ENCODE results near the gene SH3D19. TPM values are rescaled to one million over a fixed set of nuclear protein-coding genes. Genes with fewer than 3 reads are reported as not detected.

The SH3D19 gene
- total RNA-seq, 2 experiments from 2014 or later = not detected

DNA sequence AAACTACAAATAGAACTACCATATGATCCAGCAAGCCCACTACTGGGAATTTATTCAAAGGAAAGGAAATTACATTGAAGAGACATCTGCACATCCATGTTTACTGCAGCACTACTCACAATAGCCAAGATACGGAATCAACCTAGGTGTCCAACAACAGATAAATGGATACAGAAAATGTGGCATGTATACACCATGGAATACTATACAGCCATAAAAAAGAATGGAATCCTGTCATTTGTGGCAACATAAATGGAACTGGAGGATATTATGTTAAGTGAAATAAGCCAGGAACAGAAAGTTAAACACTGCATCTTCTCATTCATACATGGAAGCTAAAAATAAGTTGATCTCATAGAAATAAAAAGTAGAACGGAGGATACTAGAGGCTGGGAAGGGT lies 167.9 kb downstream of the SH3D19 start:
- no peaks in the 10 kb centered on the region for H4K20me1 ChIP-seq (ENCODE audit: insufficient read depth, low read length)
- TF ChIP-seq, protein P1, sequence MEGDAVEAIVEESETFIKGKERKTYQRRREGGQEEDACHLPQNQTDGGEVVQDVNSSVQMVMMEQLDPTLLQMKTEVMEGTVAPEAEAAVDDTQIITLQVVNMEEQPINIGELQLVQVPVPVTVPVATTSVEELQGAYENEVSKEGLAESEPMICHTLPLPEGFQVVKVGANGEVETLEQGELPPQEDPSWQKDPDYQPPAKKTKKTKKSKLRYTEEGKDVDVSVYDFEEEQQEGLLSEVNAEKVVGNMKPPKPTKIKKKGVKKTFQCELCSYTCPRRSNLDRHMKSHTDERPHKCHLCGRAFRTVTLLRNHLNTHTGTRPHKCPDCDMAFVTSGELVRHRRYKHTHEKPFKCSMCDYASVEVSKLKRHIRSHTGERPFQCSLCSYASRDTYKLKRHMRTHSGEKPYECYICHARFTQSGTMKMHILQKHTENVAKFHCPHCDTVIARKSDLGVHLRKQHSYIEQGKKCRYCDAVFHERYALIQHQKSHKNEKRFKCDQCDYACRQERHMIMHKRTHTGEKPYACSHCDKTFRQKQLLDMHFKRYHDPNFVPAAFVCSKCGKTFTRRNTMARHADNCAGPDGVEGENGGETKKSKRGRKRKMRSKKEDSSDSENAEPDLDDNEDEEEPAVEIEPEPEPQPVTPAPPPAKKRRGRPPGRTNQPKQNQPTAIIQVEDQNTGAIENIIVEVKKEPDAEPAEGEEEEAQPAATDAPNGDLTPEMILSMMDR (conservative IDR thresholded peaks at IDR 0.05; ENCODE audit: low read length) = no peak
- TF ChIP-seq EZH2phosphoT487 (IDR thresholded peaks at IDR 0.05; ENCODE audit: borderline replicate concordance, low read depth, low read length) = no peak
- H3K27ac ChIP-seq (ENCODE audit: low read depth, low read length, poor library complexity, severe bottlenecking) = no peak overlapping the region
- H3K79me2 ChIP-seq (ENCODE audit: insufficient read depth, low read depth, low read length) = no peaks in the 10 kb centered on the region
- ChIA-PET CTCF (ENCODE audit: unreplicated experiment) (no interaction called here), POLR2A (interaction anchor here (1.0 kb wide), 1 partner anchor 13 kb away, joined by 3 read pairs; no protein-coding TSS in a partner anchor)
- no peaks in the 10 kb centered on the region for H3K9me3 ChIP-seq (ENCODE audit: low read length)
- intact Hi-C loops (cut with micrococcal nuclease; ENCODE audit: unreplicated experiment) = no loop called here
- DNase-seq (ENCODE audit: low spot score) = no peak
- H3K9me2 ChIP-seq (ENCODE audit: insufficient read depth, low read length) = no peaks in the 10 kb centered on the region
- no peaks in the 10 kb centered on the region for H3K36me3 ChIP-seq (ENCODE audit: insufficient read depth, low read length)
- BruUV-seq (replicated peaks) = no TSS peak
- H3K4me1 ChIP-seq (ENCODE audit: insufficient read depth, low read length, poor library complexity, severe bottlenecking) = no peaks in the 10 kb centered on the region
- H2AFZ ChIP-seq (ENCODE audit: low read length) = no peak overlapping the region
- no peak overlapping the region for H3K4me2 ChIP-seq (ENCODE audit: low read length)
- no peak overlapping the region for H3K4me3 ChIP-seq (ENCODE audit: low read depth, low read length, poor library complexity, severe bottlenecking)

DNA sequence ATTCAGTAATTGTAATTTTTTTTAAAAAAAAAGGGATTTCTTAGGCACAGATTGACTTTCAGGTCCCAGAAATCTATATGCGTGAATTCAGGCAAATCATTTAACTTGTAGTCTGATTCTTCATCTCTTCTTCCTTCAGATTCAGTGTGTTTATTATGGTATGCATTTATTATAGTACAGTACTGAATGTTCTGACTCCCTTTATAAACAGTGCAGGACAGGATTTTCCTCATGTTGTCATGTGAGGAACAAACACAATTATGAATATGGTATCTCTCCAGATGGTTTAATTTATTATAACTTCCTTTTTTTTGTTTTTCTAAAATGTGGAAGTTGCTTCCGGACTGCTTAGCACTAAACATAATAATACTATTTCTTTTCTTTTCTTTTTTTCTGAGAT lies 171.8 kb downstream of the SH3D19 start:
- H3K27ac ChIP-seq (ENCODE audit: low read depth, low read length, poor library complexity, severe bottlenecking) = no peak overlapping the region
- H2AFZ ChIP-seq (ENCODE audit: low read length) = no peak overlapping the region
- no peaks in the 10 kb centered on the region for H3K79me2 ChIP-seq (ENCODE audit: insufficient read depth, low read depth, low read length)
- H3K9me3 ChIP-seq (ENCODE audit: low read length) = no peaks in the 10 kb centered on the region
- no peaks in the 10 kb centered on the region for H3K4me1 ChIP-seq (ENCODE audit: insufficient read depth, low read length, poor library complexity, severe bottlenecking)
- H3K4me2 ChIP-seq (ENCODE audit: low read length) = no peak overlapping the region
- no peak for DNase-seq (ENCODE audit: low spot score)
- intact Hi-C loops (cut with micrococcal nuclease; ENCODE audit: unreplicated experiment) = no loop called here
- BruUV-seq (replicated peaks) = no TSS peak
- ChIA-PET POLR2A (no interaction called here), CTCF (ENCODE audit: unreplicated experiment) (no interaction called here)
- H3K36me3 ChIP-seq (ENCODE audit: insufficient read depth, low read length) = no peaks in the 10 kb centered on the region
- TF ChIP-seq EZH2phosphoT487 (IDR thresholded peaks at IDR 0.05; ENCODE audit: borderline replicate concordance, low read depth, low read length) = no peak
- TF ChIP-seq, protein P1 (conservative IDR thresholded peaks at IDR 0.05; ENCODE audit: low read length) = no peak
- H4K20me1 ChIP-seq (ENCODE audit: insufficient read depth, low read length) = no peaks in the 10 kb centered on the region
- no peak overlapping the region for H3K4me3 ChIP-seq (ENCODE audit: low read depth, low read length, poor library complexity, severe bottlenecking)
- H3K9me2 ChIP-seq (ENCODE audit: insufficient read depth, low read length) = no peaks in the 10 kb centered on the region

DNA sequence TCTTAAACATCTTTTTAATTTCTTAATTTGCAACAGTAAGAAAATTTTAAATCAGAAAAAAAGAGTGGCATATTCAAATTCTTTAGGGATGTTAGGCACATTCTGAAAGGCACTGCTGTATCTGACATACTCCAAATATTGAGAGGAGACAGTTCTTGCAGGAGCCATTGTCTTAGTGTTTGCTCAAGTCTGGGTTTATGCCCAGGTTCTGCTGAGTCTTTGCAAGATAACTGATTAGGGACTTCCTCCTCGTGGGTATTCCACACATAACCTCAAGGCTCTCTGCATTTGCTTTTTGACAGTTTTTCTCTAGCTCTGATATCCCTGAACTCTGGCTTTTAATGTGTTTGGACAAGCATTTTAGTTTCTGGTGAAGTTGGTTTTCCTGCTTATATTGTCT lies 173.4 kb downstream of the SH3D19 start:
- no peak for DNase-seq (ENCODE audit: low spot score)
- intact Hi-C loops (cut with micrococcal nuclease; ENCODE audit: unreplicated experiment) = no loop called here
- H3K36me3 ChIP-seq (ENCODE audit: insufficient read depth, low read length) = no peaks in the 10 kb centered on the region
- no peaks in the 10 kb centered on the region for H3K9me3 ChIP-seq (ENCODE audit: low read length)
- H2AFZ ChIP-seq (ENCODE audit: low read length) = no peak overlapping the region
- H3K4me1 ChIP-seq (ENCODE audit: insufficient read depth, low read length, poor library complexity, severe bottlenecking) = no peaks in the 10 kb centered on the region
- no peak overlapping the region for H3K27ac ChIP-seq (ENCODE audit: low read depth, low read length, poor library complexity, severe bottlenecking)
- no peaks in the 10 kb centered on the region for H3K9me2 ChIP-seq (ENCODE audit: insufficient read depth, low read length)
- H3K79me2 ChIP-seq (ENCODE audit: insufficient read depth, low read depth, low read length) = no peaks in the 10 kb centered on the region
- TF ChIP-seq, protein P1 (conservative IDR thresholded peaks at IDR 0.05; ENCODE audit: low read length) = no peak
- no peak for TF ChIP-seq EZH2phosphoT487 (IDR thresholded peaks at IDR 0.05; ENCODE audit: borderline replicate concordance, low read depth, low read length)
- no peak overlapping the region for H3K4me3 ChIP-seq (ENCODE audit: low read depth, low read length, poor library complexity, severe bottlenecking)
- no peaks in the 10 kb centered on the region for H4K20me1 ChIP-seq (ENCODE audit: insufficient read depth, low read length)
- ChIA-PET CTCF (ENCODE audit: unreplicated experiment) (no interaction called here), POLR2A (interaction anchor here (0.5 to 1.0 kb wide), 2 partner anchors 8 to 173 kb away, joined by 3 to 5 read pairs; no protein-coding TSS in a partner anchor)
- H3K4me2 ChIP-seq (ENCODE audit: low read length) = no peak overlapping the region
- BruUV-seq (replicated peaks) = no TSS peak

Data from OCI-LY7 (cell line).